Tibial nerve (tissue), 4 donors: ENCODE measurements around the gene RNF130. TPM values are rescaled to one million over a fixed set of nuclear protein-coding genes. Genes with fewer than 3 reads are reported as not detected.

ENCODE experiments used
- DNase-seq, 2 donors: peaks; one replicate each; pipeline ENCODE4 v3.0.0-alpha.2; 2019; ENCODE audit warnings: low spot score in 2 of 2
- H3K27ac ChIP-seq, 4 donors: fragments of 200-600 bp; sonication (generic) in 3 of 4; one replicate each; pipeline ENCODE4 v1.5.1; 2017 to 2019; ENCODE audit warnings: mild to moderate bottlenecking in 1 of 4
- H3K27me3 ChIP-seq, 2 donors: fragments of 200-600 bp; sonication (generic) in 1 of 2; one replicate each; pipeline versions ENCODE4 v1.5.1 to v1.6.0; 2017 to 2019
- H3K36me3 ChIP-seq, 3 donors: fragments of 200-600 bp; sonication (generic); one replicate each; pipeline ENCODE4 v1.5.1; 2018 to 2019
- H3K4me1 ChIP-seq, 4 donors: fragments of 200-600 bp; sonication (generic) in 3 of 4; one replicate each; pipeline ENCODE4 v1.5.1; 2017 to 2019
- H3K4me3 ChIP-seq, 4 donors: fragments of 200-600 bp; sonication (generic) in 3 of 4; one replicate each; pipeline ENCODE4 v1.5.1; 2017 to 2019; ENCODE audit warnings: mild to moderate bottlenecking in 1 of 4, moderate library complexity in 1 of 4
- H3K9me3 ChIP-seq, 4 donors: fragments of 200-600 bp; sonication (generic) in 3 of 4; one replicate each; pipeline ENCODE4 v1.5.1; 2017 to 2019
- EP300 ChIP-seq, 2 donors: sonication (generic); formaldehyde crosslinking; IDR thresholded peaks; one replicate each; pipeline ENCODE4 v1.6.1; 2017; ENCODE audit warnings: antibody characterized with exemption in 2 of 2, mild to moderate bottlenecking in 1 of 2
- POLR2A ChIP-seq, 2 donors: fragments of 450-650 bp; IDR thresholded peaks; one replicate each; pipeline ENCODE4 v1.6.1; 2017; ENCODE audit warnings: antibody characterized with exemption in 2 of 2, mild to moderate bottlenecking in 2 of 2, moderate library complexity in 2 of 2
- WGBS, 2 donors: methylation state at CpG; one replicate each; pipeline ENCODE4 v1.1.5; 2018; 5-methylcytosine and 5-hydroxymethylcytosine counted together
- total RNA-seq, 4 donors: library from RNA; depleted of rRNA; stranded (reverse); fragments of >200 nt; gene quantifications; one replicate each; pipeline ENCODE4 v1.1.0, GENCODE V29; 2016
- TF ChIP-seq, protein P1 (sequence below), 5 experiments: fragments of 200-600 bp in 3 of 5; fragments of 450-650 bp in 2 of 5; sonication (generic) in 3 of 5; IDR thresholded peaks; one replicate each; pipeline ENCODE4 v1.5.1; 2016 to 2019; ENCODE audit warnings: antibody characterized with exemption in 5 of 5, mild to moderate bottlenecking in 3 of 5, moderate library complexity in 2 of 5

Gene RNF130
- total RNA-seq, 4 donors from 2014 or later = 121 to 150 (median 143) TPM

DNA sequence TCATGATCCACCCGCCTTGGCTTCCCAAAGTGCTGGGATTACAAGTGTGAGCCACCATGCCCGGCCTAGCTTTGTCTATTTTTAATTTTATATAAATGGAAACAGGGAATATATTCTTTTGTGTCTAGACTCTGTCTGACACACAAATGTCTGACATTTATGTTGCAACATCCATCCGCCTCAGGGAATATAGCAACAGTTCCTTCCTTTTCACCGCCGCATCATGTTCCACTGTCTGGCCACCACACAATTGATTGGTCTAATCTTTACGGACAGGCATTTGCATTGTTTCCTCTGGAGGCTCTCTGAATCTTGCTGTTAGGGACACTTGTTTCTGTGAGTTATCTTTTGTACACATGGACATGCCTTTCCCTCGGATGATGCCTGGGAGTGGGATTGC lies 143.7 kb downstream of the RNF130 start:
- WGBS, 2 donors = 85 to 90% methylated on average over 7 of the region's 7 CpGs
- Histone ChIP-seq H3K4me1 (no peaks in the 10 kb centered on the region), H3K36me3 (no peaks in the 10 kb centered on the region), H3K27me3 (no peaks in the 10 kb centered on the region), H3K27ac (no peak overlapping the region), H3K9me3 (no peaks in the 10 kb centered on the region), H3K4me3 (no peak overlapping the region)
- DNase-seq = no peak
- TF ChIP-seq, protein P1, sequence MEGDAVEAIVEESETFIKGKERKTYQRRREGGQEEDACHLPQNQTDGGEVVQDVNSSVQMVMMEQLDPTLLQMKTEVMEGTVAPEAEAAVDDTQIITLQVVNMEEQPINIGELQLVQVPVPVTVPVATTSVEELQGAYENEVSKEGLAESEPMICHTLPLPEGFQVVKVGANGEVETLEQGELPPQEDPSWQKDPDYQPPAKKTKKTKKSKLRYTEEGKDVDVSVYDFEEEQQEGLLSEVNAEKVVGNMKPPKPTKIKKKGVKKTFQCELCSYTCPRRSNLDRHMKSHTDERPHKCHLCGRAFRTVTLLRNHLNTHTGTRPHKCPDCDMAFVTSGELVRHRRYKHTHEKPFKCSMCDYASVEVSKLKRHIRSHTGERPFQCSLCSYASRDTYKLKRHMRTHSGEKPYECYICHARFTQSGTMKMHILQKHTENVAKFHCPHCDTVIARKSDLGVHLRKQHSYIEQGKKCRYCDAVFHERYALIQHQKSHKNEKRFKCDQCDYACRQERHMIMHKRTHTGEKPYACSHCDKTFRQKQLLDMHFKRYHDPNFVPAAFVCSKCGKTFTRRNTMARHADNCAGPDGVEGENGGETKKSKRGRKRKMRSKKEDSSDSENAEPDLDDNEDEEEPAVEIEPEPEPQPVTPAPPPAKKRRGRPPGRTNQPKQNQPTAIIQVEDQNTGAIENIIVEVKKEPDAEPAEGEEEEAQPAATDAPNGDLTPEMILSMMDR (IDR thresholded peaks at IDR 0.05) = no peak
- TF ChIP-seq POLR2A (IDR thresholded peaks at IDR 0.05) = no peak
- no peak for TF ChIP-seq EP300 (IDR thresholded peaks at IDR 0.05)

DNA sequence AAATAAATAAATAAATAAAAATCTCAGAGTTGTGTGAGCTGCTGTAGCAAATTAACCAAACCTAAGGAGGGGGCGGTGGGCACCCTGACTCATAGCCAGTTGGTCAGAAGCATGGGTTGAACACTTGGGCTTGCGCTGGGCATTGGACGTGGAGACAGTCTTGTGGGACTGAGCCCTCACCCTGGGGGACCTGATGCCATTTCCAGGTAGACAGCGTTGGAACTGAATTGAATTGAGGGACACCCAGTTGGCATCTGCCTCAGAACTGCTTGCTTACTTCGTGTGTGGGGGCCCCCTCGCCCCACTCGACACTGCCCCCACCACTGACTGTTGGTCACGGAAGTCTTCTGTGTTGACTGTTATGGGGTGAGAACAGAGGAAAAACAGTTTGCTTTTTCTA lies 144.9 kb downstream of the RNF130 start:
- no peaks in the 10 kb centered on the region for H3K9me3 ChIP-seq
- no peak overlapping the region for H3K4me3 ChIP-seq
- H3K27ac ChIP-seq = no peak overlapping the region
- no peaks in the 10 kb centered on the region for H3K4me1 ChIP-seq
- no peak for DNase-seq
- 87 to 89% methylated on average over 8 of the region's 8 CpGs for WGBS, 2 donors
- TF ChIP-seq POLR2A (IDR thresholded peaks at IDR 0.05) (no peak), EP300 (IDR thresholded peaks at IDR 0.05) (no peak)
- TF ChIP-seq, protein P1 (IDR thresholded peaks at IDR 0.05) = no peak
- no peaks in the 10 kb centered on the region for H3K27me3 ChIP-seq
- H3K36me3 ChIP-seq = no peaks in the 10 kb centered on the region

DNA sequence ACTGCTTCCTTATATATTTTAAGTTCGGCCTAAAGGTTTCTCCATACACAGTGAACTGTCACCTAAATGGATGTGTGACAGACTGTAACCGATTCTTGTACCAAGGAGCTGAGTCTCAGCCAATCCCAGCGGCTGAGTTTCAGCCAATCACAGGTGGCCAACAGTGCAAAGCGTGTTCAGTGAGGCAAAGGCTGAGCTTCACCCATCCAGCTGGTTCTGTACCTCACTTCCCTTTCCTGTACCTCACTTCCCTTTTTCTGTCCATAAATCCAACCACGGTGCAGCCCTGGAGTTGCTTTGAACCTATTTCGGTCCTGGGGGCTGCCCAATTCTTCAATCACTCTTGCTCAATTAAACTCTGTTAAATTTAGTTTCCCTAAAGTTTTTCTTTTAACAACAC lies 148.1 kb downstream of the RNF130 start:
- peaks cover 0 to 10% (median 0%) of the 10 kb centered on the region in 3 donors for H3K36me3 ChIP-seq
- no peaks in the 10 kb centered on the region for H3K27me3 ChIP-seq
- 90 to 92% methylated on average over 6 of the region's 6 CpGs for WGBS, 2 donors
- H3K9me3 ChIP-seq = no peaks in the 10 kb centered on the region
- TF ChIP-seq, protein P1 (IDR thresholded peaks at IDR 0.05) = no peak
- TF ChIP-seq EP300 (IDR thresholded peaks at IDR 0.05) = no peak
- no peak for TF ChIP-seq POLR2A (IDR thresholded peaks at IDR 0.05)
- DNase-seq = no peak
- H3K4me3 ChIP-seq = no peak overlapping the region
- no peaks in the 10 kb centered on the region for H3K4me1 ChIP-seq
- H3K27ac ChIP-seq = no peak overlapping the region

DNA sequence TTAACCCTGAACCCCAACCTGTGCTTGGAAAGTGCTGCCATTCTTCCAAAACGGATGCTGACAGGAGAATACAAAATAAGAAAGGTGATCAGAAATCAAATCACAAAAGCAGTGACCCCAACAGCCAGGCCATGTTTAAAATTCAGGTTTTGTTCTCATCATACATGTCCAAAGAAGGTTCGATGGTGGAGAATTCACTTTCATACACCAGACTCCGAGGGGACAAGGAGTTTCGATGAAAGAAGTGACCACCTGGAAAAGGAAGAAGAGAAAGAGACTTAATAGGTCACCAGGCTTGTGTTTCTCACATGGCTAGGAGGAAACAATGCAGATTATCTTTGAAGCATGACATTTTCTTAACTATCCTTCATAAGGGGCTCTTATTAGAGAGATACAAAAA lies 151.4 kb downstream of the RNF130 start:
- TF ChIP-seq, protein P1 (IDR thresholded peaks at IDR 0.05) = no peak
- TF ChIP-seq POLR2A (IDR thresholded peaks at IDR 0.05) (no peak), EP300 (IDR thresholded peaks at IDR 0.05) (no peak)
- Histone ChIP-seq H3K36me3 (peaks cover 0 to 10% (median 0%) of the 10 kb centered on the region in 3 donors), H3K9me3 (no peaks in the 10 kb centered on the region), H3K27me3 (no peaks in the 10 kb centered on the region), H3K4me1 (no peaks in the 10 kb centered on the region), H3K27ac (no peak overlapping the region), H3K4me3 (no peak overlapping the region)
- no peak for DNase-seq
- 89 to 91% methylated on average over 4 of the region's 4 CpGs for WGBS, 2 donors

DNA sequence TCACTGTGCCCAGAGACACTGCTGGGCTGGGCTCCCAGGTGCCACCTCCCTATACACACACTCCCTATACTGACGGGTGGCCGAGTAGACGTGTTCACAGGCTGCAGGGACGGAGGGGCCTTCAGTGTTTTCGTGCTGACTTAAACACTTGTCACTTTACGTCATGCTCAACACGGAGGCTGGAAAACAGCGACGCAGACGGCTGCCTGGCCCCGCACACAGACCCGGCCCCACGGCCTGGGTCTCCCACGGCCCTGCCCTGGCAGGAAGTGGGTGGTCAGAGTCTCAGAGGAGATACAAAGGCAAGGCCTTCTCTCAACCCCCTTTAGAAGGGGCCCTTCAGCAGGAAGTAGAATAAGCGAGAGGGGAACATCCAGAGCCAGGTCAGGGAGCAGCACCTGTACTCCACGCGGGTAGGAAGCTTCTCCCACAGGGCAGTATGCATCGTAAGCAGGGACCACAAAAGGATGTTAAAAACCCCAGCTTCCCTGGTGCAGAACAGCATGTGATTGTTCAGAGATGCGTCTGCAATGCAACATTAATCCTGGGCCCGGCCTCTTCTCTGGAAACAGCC lies 152.0 kb downstream of the RNF130 start:
- no peak overlapping the region for H3K27ac ChIP-seq
- DNase-seq = no peak
- H3K4me3 ChIP-seq = no peak overlapping the region
- 85 to 91% methylated on average over 17 to 19 of the region's 20 CpGs for WGBS, 2 donors
- TF ChIP-seq EP300 (IDR thresholded peaks at IDR 0.05) (no peak), POLR2A (IDR thresholded peaks at IDR 0.05) (no peak)
- TF ChIP-seq, protein P1 (IDR thresholded peaks at IDR 0.05) = no peak
- H3K27me3 ChIP-seq = no peaks in the 10 kb centered on the region
- peaks cover 0 to 10% (median 0%) of the 10 kb centered on the region in 3 donors for H3K36me3 ChIP-seq
- H3K9me3 ChIP-seq = no peaks in the 10 kb centered on the region
- H3K4me1 ChIP-seq = no peaks in the 10 kb centered on the region
